IMR-90 (cell line): ENCODE measurements around the gene SLC12A7. TPM values are rescaled to one million over a fixed set of nuclear protein-coding genes. Genes with fewer than 3 reads are reported as not detected.

Experiments
- ATAC-seq: fragments of 200-7000 bp; cut with Tn5 transposase; 2 replicates; pipeline ENCODE4 v1.9.1; 2020; ENCODE audit warnings: low read depth, mild to moderate bottlenecking, moderate library complexity
- BruUV-seq: library from RNA; stranded (reverse); fragments of 400-500 nt; replicated peaks from 2 replicates; lab custom pipeline; 2021; lab: Mats Ljungman, UMichigan
- CTCF ChIA-PET: fragments of 300-600 bp; formaldehyde crosslinking; extraction: SDS; loops from one replicate; lab custom pipeline; 2021; ENCODE audit warnings: antibody characterized with exemption; lab: Yijun Ruan, JAX
- POLR2A ChIA-PET: fragments of 300-600 bp; sonication (Branson Sonifier 250); formaldehyde crosslinking; loops from one replicate; lab custom pipeline; 2022; ENCODE audit warnings: antibody characterized with exemption; ENCODE audit not compliant: unreplicated experiment; lab: Charles Lee
- DNase-seq: peaks from one replicate; pipeline ENCODE4 v3.0.0; 2013
- H2AFZ ChIP-seq: replicated peaks from 2 replicates; pipeline ENCODE3; 2013; ENCODE audit warnings: low read length, mild to moderate bottlenecking; ENCODE audit not compliant: poor library complexity
- H2AK5ac ChIP-seq: 2 replicates; pipeline ENCODE4 v1.6.1; 2013; ENCODE audit warnings: low read depth, low read length, inconsistent platforms
- H2AK9ac ChIP-seq: replicated peaks from 2 replicates; pipeline ENCODE3; 2013; ENCODE audit warnings: mild to moderate bottlenecking, low read depth, low read length, moderate library complexity; ENCODE audit not compliant: poor library complexity
- H2BK120ac ChIP-seq: 2 replicates; pipeline ENCODE4 v1.6.1; 2013; ENCODE audit warnings: low read depth, low read length, inconsistent platforms
- H2BK15ac ChIP-seq: 3 replicates; pipeline ENCODE4 v1.6.1; 2013; ENCODE audit warnings: low read depth, low read length, inconsistent platforms
- H2BK20ac ChIP-seq: 2 replicates; pipeline ENCODE4 v1.6.1; 2013; ENCODE audit warnings: low read depth, mild to moderate bottlenecking, inconsistent platforms, low read length, moderate library complexity
- H2BK5ac ChIP-seq: 2 replicates; pipeline ENCODE4 v1.6.1; 2013; ENCODE audit warnings: mild to moderate bottlenecking, low read depth, low read length, inconsistent platforms; ENCODE audit not compliant: poor library complexity, severe bottlenecking
- H3K14ac ChIP-seq: replicated peaks from 2 replicates; pipeline ENCODE4 v1.6.1; 2013; ENCODE audit warnings: low read depth, low read length, inconsistent platforms
- H3K18ac ChIP-seq: 2 replicates; pipeline ENCODE4 v1.6.1; 2013; ENCODE audit warnings: low read depth, low read length, control low read depth
- H3K23ac ChIP-seq: 2 replicates; pipeline ENCODE4 v1.6.1; 2013; ENCODE audit warnings: low read depth, low read length, inconsistent platforms
- H3K27ac ChIP-seq: 2 replicates; pipeline ENCODE4 v1.5.1; 2013; ENCODE audit warnings: mild to moderate bottlenecking, control low read depth, low read length; ENCODE audit not compliant: insufficient read depth
- H3K27me3 ChIP-seq: 2 replicates; pipeline ENCODE4 v1.6.1; 2013; ENCODE audit warnings: low read length; ENCODE audit not compliant: control insufficient read depth, insufficient read depth
- H3K36me3 ChIP-seq: 2 replicates; pipeline ENCODE4 v1.6.1; 2013; ENCODE audit warnings: low read length, mixed read lengths; ENCODE audit not compliant: control insufficient read depth, insufficient read depth
- H3K4ac ChIP-seq: 2 replicates; pipeline ENCODE4 v1.6.1; 2013; ENCODE audit warnings: low read depth, low read length, inconsistent platforms
- H3K4me1 ChIP-seq: 2 replicates; pipeline ENCODE4 v1.6.1; 2013; ENCODE audit warnings: low read length, mixed read lengths; ENCODE audit not compliant: control insufficient read depth, insufficient read depth
- H3K4me2 ChIP-seq: 2 replicates; pipeline ENCODE4 v1.6.1; 2013; ENCODE audit warnings: low read depth, mild to moderate bottlenecking, control low read depth, low read length, moderate library complexity
- H3K4me3 ChIP-seq: 2 replicates; pipeline ENCODE4 v1.5.1; 2013; ENCODE audit warnings: low read depth, mild to moderate bottlenecking, control low read depth, low read length, moderate library complexity; ENCODE audit not compliant: insufficient read depth
- H3K56ac ChIP-seq: 2 replicates; pipeline ENCODE4 v1.6.1; 2013; ENCODE audit warnings: low read length, inconsistent platforms; ENCODE audit not compliant: insufficient read depth; ENCODE audit errors: extremely low read depth
- H3K79me1 ChIP-seq, 2 experiments: 2 replicates each; pipeline ENCODE4 v1.6.1; 2013; ENCODE audit warnings: low read length in 2 of 2, inconsistent platforms in 1 of 2, low read depth in 1 of 2
- H3K9ac ChIP-seq: 2 replicates; pipeline ENCODE4 v1.6.1; 2013; ENCODE audit warnings: low read depth, low read length, control low read depth
- H3K9me1 ChIP-seq: 2 replicates; pipeline ENCODE4 v1.6.1; 2013; ENCODE audit warnings: low read length, inconsistent platforms; ENCODE audit not compliant: insufficient read depth
- H3K9me3 ChIP-seq: 2 replicates; pipeline ENCODE4 v1.6.1; 2013; ENCODE audit warnings: low read length; ENCODE audit not compliant: control insufficient read depth, insufficient read depth
- H4K20me1 ChIP-seq: 2 replicates; pipeline ENCODE4 v1.6.1; 2013; ENCODE audit warnings: low read length, inconsistent platforms; ENCODE audit not compliant: insufficient read depth
- H4K5ac ChIP-seq: 2 replicates; pipeline ENCODE4 v1.6.1; 2013; ENCODE audit warnings: mild to moderate bottlenecking, low read depth, low read length, control low read depth
- H4K8ac ChIP-seq, 2 experiments: 2 replicates each; pipeline ENCODE4 v1.6.1; 2013; ENCODE audit warnings: low read depth in 2 of 2, low read length in 2 of 2, control low read depth in 1 of 2, inconsistent platforms in 1 of 2
- H4K91ac ChIP-seq: 2 replicates; pipeline ENCODE4 v1.6.1; 2013; ENCODE audit warnings: low read depth, low read length, inconsistent platforms; ENCODE audit not compliant: insufficient read depth
- BHLHE40 ChIP-seq: fragments of 150-350 bp; IDR thresholded peaks from 2 replicates; pipeline ENCODE4 v1.6.1; 2016; ENCODE audit warnings: mild to moderate bottlenecking, low read depth, low read length
- CEBPB ChIP-seq: IDR thresholded peaks from 2 replicates; pipeline ENCODE4 v1.6.1; 2012; ENCODE audit warnings: low read depth, low read length, improper control_type of control experiment
- CHD1 ChIP-seq: IDR thresholded peaks from 2 replicates; pipeline ENCODE4 v1.6.1; 2012; ENCODE audit warnings: low read depth, low read length, improper control_type of control experiment
- FOS ChIP-seq: fragments of 150-350 bp; IDR thresholded peaks from 2 replicates; pipeline ENCODE4 v1.6.1; 2016; ENCODE audit warnings: low read depth, low read length
- MAZ ChIP-seq: IDR thresholded peaks from 2 replicates; pipeline ENCODE4 v1.6.1; 2012; ENCODE audit warnings: low read depth, mild to moderate bottlenecking, low read length, improper control_type of control experiment, moderate library complexity, borderline replicate concordance
- MXI1 ChIP-seq: IDR thresholded peaks from 2 replicates; pipeline ENCODE4 v1.6.1; 2012; ENCODE audit warnings: low read depth, mild to moderate bottlenecking, low read length, moderate library complexity, borderline replicate concordance
- POLR2A ChIP-seq: IDR thresholded peaks from 2 replicates; pipeline ENCODE4 v1.6.1; 2012; ENCODE audit warnings: mild to moderate bottlenecking, low read depth, low read length
- RAD21 ChIP-seq: IDR thresholded peaks from 2 replicates; pipeline ENCODE4 v1.6.1; 2012; ENCODE audit warnings: low read length, improper control_type of control experiment
- RCOR1 ChIP-seq: IDR thresholded peaks from 2 replicates; pipeline ENCODE4 v1.6.1; 2012; ENCODE audit warnings: mild to moderate bottlenecking, low read length, improper control_type of control experiment; ENCODE audit not compliant: insufficient replicate concordance
- RFX5 ChIP-seq: IDR thresholded peaks from 2 replicates; pipeline ENCODE4 v1.8.0; 2012; ENCODE audit warnings: low read depth, mild to moderate bottlenecking, low read length, moderate library complexity
- SMC3 ChIP-seq: fragments of 150-350 bp; IDR thresholded peaks from 2 replicates; pipeline ENCODE4 v1.6.1; 2016; ENCODE audit warnings: low read depth, mild to moderate bottlenecking, antibody characterized with exemption, low read length, moderate library complexity
- WGBS, 2 experiments: methylation state at CpG; one replicate each; pipeline versions ENCODE4 v1.1.5 to v1.1.7; 2013; ENCODE audit warnings: missing lambda C conversion rate in 2 of 2; ENCODE audit not compliant: insufficient read length in 1 of 2; ENCODE audit errors: extremely low coverage in 2 of 2; 5-methylcytosine and 5-hydroxymethylcytosine counted together
- dilution Hi-C: fragments of 300-500 bp; cut with HindIII; formaldehyde crosslinking; loops from one replicate; pipeline ENCODE4 v1.14.3; 2018; ENCODE audit warnings: low sequenced_read_pairs; ENCODE audit not compliant: unreplicated experiment
- in situ Hi-C: fragments of 300-500 bp; cut with MboI; formaldehyde crosslinking; loops from 3 replicates; pipeline ENCODE4 v1.14.3; 2019; ENCODE audit warnings: low sequenced_read_pairs, inconsistent platforms, mixed read lengths
- intact Hi-C: fragments of 100-400 bp; cut with micrococcal nuclease; formaldehyde crosslinking; loops from 2 replicates; pipeline ENCODE4 v1.10.0; 2022
- polyA plus RNA-seq, 3 experiments: library from polyadenylated mRNA; depleted of rRNA; stranded (reverse); fragments of >200 nt; gene quantifications; 2 replicates each; pipeline ENCODE4 v1.2.3, GENCODE V29; 2012; ENCODE audit warnings: low replicate concordance in 1 of 3
- total RNA-seq: library from RNA; depleted of rRNA; stranded (reverse); fragments of >200 nt; gene quantifications from 2 replicates; pipeline ENCODE4 v1.2.3, GENCODE V29; 2012
- TF ChIP-seq, protein P1 (sequence below): conservative IDR thresholded peaks from 2 replicates; pipeline ENCODE4 v1.5.1; 2012; ENCODE audit warnings: mild to moderate bottlenecking, low read depth, low read length, improper control_type of control experiment

The SLC12A7 gene
- total and polyA plus RNA-seq, 2 of the 4 experiments (the other 2 are of a cell fraction) = 3.0 to 6.1 TPM

DNA sequence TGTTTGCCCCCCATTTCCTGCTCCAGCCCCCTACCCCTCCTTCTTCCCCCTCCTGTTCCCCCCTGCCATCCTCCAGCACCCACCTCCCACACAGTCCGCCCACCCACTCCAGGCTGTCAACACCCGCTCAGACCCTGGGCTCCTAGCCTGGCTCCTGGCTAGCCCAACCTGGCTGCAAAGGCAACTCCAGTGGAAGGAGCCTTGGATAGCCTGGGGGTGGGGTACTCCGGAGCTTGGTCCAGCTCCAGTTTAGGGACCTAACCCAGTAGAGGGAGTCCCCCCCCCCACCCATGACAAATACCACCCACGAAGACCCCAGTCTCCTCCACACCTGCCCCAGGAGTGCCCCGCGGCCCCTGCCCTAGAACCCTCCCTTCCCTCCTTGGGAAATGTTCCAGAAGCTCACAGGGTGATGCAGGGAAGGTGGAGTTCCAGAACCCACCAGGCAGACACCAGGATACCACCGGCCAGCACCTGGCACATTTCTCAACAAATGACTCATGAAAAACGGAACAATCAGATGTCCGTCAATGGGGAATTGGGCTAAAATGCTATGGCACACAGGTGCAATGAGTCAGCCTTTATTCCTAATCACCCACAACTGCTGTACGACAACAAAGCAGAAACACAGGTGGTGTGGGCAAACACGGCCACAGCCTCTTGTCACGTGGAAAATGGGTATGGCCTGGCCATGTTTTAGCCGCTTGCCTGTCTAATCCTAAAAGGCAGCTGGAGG is 901 bp upstream of the SLC12A7 start (continued):
- TF ChIP-seq, protein P1, sequence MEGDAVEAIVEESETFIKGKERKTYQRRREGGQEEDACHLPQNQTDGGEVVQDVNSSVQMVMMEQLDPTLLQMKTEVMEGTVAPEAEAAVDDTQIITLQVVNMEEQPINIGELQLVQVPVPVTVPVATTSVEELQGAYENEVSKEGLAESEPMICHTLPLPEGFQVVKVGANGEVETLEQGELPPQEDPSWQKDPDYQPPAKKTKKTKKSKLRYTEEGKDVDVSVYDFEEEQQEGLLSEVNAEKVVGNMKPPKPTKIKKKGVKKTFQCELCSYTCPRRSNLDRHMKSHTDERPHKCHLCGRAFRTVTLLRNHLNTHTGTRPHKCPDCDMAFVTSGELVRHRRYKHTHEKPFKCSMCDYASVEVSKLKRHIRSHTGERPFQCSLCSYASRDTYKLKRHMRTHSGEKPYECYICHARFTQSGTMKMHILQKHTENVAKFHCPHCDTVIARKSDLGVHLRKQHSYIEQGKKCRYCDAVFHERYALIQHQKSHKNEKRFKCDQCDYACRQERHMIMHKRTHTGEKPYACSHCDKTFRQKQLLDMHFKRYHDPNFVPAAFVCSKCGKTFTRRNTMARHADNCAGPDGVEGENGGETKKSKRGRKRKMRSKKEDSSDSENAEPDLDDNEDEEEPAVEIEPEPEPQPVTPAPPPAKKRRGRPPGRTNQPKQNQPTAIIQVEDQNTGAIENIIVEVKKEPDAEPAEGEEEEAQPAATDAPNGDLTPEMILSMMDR = no peak

DNA sequence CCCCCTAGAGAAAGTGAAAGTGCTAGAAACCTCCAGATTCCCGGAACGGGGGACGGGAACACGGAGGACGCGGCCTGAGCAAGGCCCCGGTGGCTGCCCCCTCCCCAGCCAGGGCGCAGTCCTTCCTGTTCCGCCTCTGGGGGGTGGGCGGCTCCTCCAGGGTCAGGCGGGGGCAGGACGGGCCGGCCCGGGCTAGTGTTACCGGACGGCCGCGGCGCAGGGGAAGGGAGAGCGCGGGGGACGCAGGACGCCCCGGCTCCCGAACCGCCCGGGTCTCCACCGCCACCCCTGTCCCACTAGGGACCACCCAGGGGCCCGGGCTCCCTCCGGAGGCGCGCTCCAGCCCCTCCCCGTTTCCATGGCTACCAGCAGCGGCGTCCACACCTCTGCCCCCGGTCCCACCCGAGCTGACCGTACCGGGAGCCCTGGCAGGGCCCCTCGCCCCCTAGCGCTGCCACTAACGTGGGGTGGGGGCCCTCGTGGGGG is 579 bp downstream of the SLC12A7 start:
- intact Hi-C loops = loop anchor here (10.0 kb wide), 1 partner anchor 106 kb away; the partner anchor contains the start of gene NKD2
- peak overlapping the region; percentile 81 for H3K4me2 ChIP-seq
- H4K5ac ChIP-seq = no peak overlapping the region; the same call in 1 of the 2 replicates
- peak overlapping the region; percentile 72 for H3K4ac ChIP-seq
- in situ Hi-C loops = no loop called here
- H3K27ac ChIP-seq = peak overlapping the region; percentile 2
- H2BK15ac ChIP-seq = no peak overlapping the region
- ChIA-PET CTCF (no interaction called here), POLR2A (no interaction called here)
- no peaks in the 10 kb centered on the region for H3K36me3 ChIP-seq
- DNase-seq (no peak), ATAC-seq (peak; percentile 76)
- no TSS peak for BruUV-seq
- H3K4me3 ChIP-seq = peak overlapping the region; percentile 81
- H2BK120ac ChIP-seq = no peak overlapping the region
- peak overlapping the region; percentile 87 for H2AK9ac ChIP-seq
- peak overlapping the region; percentile 90 for H2AFZ ChIP-seq
- no peak overlapping the region for H2BK20ac ChIP-seq
- H3K14ac ChIP-seq = peak overlapping the region; percentile 79; the same call in 1 of the 2 replicates
- H4K8ac ChIP-seq = peak overlapping the region; percentile 26 to 84; a peak in 2 of 4 replicates
- H3K79me1 ChIP-seq = 0 out of 4 replicates have a peak, but pooled peaks cover 0 to 3% of the 10 kb centered on the region in 2 experiments
- H3K56ac ChIP-seq = peak overlapping the region; percentile 30; the same call in 1 of the 2 replicates
- H3K27me3 ChIP-seq = peaks cover 16% of the 10 kb centered on the region
- H2BK5ac ChIP-seq = no peak overlapping the region
- H4K20me1 ChIP-seq = no peaks in the 10 kb centered on the region; the same call in 1 of the 2 replicates
- H3K18ac ChIP-seq = peak overlapping the region; percentile 7; the same call in 1 of the 2 replicates
- no peaks in the 10 kb centered on the region for H3K9me1 ChIP-seq
- dilution Hi-C loops = no loop called here
- peak overlapping the region; percentile 53 for H3K9ac ChIP-seq
- no peak overlapping the region for H3K23ac ChIP-seq
- 0% methylated on average over 5 of the region's 43 CpGs; no CpG with 5 or more reads in 1 of the 2 experiments for WGBS, 2 experiments
- no peak overlapping the region for H2AK5ac ChIP-seq
- H4K91ac ChIP-seq = no peak overlapping the region; the same call in 1 of the 2 replicates
- peaks cover 4% of the 10 kb centered on the region; the same call in 1 of the 2 replicates for H3K4me1 ChIP-seq
- H3K9me3 ChIP-seq = no peaks in the 10 kb centered on the region
- TF ChIP-seq RFX5 (no peak), MAZ (peak; percentile 62; the same call in 1 of the 2 replicates), FOS (no peak), RCOR1 (no peak), CHD1 (no peak), MXI1 (no peak), SMC3 (no peak), RAD21 (no peak), CEBPB (no peak), BHLHE40 (no peak), POLR2A (peak; percentile 3; the same call in 1 of the 2 replicates)
